Activated CD8-positive, alpha-beta memory T cell treated with anti-CD3 and anti-CD28 coated beads for 48 hours (primary cell): ENCODE data around the gene SORCS2.

ENCODE experiments used
- DNase-seq, 3 experiments: peaks; one replicate each; pipeline ENCODE4 v3.0.0-alpha.2; 2020; ENCODE audit warnings: low read depth in 2 of 3, low spot score in 2 of 3

Gene SORCS2

DNA sequence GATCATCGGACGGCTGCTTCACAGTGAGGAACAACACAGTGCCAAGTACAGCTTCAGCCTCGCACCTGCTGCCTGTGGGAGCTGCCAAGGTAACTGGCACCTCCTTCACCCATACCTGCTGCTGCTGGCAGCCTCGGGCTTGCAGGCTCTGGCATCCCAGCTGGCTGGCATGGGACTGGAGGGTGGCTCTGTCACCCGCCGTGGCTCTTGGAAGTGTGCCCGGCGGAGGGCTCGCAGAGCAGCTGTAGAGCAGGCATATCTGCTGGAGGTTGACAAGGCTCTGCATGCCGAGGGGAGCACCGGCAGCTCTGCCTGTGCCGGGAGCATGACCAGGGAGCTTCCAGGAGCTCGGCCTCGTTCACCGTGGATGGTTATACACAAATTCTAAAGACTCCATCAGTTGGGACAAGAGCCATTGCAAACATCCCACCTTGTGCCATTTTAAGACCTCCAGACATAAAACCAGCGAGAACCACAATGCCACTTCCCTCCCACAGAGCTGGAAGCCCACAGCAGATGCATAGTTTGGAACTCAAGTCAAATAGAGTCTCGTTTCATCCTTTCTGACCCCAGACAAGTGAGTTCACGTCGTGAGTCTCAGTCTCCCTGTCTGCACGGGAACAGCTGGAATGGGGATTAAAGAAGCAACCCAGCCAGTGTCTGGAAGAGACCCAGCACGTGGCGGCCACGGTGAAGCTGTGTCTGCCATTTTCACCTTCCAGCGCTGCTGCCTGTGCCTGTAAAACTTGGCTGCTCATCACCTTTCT lies 326.7 kb downstream of the SORCS2 start:
- DNase-seq: no peak

DNA sequence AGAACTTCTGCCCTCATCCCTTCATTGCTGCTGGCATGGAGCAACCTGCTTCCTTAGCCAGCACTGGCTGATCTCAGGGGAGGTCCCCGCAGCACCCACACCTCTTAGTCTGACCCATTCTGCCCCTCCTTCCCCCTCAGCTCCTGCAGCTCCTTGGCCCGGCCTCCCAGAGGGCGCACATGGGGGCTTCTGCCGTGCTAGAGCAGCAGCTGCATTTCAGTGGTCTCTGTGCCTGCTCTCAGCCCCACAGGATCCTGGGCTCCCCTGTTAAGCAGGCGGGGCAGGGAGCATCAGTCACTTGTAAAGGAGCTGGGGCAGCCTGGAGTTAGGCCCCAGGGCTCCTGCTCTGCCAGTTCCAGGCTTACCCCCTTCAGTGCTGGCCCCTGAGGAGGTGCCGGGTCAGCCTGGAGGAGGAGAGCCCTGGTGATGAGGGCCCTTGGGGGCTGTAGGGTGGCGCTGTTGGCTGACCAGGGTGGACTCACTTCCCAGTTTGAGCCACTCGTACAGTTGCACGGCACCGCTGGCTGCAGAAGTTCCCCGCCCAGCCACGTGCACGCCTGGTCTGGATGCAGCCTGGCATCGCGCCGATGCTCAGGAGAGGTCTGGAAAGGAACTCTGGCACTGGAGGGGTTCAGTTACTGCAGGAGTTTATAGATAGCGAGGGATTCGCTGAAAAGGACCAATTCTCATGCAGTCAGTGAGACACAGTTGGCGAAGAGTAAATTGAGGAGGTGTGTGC lies 327.5 kb downstream of the SORCS2 start:
- DNase-seq: no peak

GRCh38 chr4:7521666-7522065 lies 329.3 kb downstream of the SORCS2 start:
- no peak for DNase-seq

- no peak for DNase-seq
Measured at GRCh38 chr4:7522452-7523220, 330.3 kb downstream of the SORCS2 start.

DNA sequence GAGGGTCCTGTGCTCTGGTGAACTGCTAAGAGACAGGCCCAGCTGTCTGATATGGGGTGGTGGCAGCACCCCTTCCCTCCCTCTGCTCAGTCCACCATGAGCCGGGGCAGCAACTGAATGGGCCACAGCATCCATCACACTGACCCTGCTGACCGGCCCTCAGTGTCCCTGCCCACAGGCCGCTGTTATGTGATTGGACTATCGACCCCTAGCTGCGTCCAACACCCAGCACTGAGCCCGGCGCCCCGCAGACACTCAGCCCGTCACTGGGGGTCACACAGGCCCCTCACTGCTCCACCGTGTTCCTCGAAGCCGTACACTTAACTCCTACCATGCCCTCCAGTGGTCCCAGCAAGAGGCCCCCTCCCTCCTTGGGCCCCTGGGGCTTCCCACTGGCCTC lies 331.2 kb downstream of the SORCS2 start:
- no peak for DNase-seq

DNA sequence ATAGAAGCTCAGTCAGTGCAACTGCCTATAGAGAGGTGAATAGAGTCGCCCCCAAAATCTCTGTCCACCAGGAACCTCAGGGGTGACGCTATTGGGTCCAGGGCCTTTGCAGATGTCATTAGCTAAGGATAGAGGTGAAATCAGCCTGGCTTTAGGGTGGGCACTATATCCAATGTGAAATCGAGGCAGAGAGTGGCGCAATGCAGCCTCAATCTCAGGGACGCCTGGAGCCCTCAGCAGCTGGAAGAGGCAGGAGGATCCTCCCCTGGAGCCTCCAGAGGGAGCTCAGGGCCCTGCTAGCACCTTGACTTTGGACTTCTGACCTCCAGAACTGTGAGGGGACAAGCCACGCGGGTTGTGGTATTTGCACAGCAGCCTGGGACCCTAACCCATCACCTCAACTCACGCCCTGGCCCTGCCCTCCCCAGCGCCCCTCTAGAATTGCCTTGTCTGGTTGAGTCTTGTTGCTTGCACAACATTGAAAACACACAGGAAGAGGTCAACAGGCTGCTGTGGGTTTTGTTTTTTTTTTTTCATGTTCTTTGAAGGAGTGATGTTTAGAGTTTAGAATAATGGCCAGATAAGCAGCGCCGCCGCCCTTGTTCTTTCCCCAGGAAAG lies 331.8 kb downstream of the SORCS2 start:
- no peak for DNase-seq

GRCh38 chr4:7524843-7525242 lies 332.5 kb downstream of the SORCS2 start:
- DNase-seq: no peak

DNA sequence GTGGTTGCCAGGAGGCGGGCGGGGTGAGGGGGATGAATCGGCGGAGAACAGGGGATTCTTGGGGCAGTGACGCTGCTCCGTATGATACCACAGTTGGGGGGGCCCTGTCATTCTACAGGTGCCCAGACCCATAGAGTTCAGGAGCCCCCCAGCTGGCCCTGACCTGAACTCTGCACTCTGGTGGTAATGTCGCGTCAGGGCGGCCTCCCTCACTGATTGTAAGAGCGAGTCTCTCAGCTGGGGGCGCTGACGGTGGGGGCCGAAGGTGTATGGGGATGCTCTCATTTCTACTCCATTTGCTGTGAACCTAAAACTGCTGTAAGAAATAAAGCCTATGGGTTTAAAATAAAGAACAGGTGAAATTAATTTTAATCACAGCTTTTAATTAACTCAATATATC lies 334.2 kb downstream of the SORCS2 start:
- DNase-seq: no peak

DNA sequence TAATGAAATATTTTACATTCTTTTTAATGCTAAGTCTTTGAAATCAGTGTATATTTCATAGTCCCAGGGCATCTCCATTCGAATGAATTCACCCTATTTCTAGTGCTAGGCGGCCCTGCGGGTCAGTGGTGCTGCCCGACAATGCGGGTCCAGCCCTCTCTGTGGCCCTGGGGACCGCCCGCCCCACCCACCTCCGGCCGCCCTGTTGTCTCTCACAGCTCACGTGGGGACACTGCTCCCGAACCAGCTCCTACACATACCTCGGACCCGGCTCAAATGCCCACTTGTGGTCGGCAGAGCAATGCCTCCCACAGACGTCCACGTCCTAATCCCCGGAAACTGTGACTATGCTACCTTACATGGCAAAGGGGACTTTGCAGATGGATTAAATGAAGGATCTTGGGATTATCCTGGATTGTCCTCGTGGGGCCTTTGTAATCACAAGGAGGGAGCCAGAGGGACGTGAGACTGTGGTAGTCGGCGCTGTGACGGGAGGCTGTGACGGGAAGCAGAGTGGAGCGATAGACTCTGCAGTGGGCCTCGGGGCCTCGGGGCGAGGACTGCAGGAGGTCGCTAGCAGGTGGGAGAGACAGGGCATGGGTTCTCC lies 334.7 kb downstream of the SORCS2 start:
- DNase-seq: no peak

- no peak for DNase-seq
Measured at GRCh38 chr4:7529368-7530080, 337.2 kb downstream of the SORCS2 start.

GRCh38 chr4:7530082-7530481 lies 337.7 kb downstream of the SORCS2 start:
- DNase-seq: no peak

DNA sequence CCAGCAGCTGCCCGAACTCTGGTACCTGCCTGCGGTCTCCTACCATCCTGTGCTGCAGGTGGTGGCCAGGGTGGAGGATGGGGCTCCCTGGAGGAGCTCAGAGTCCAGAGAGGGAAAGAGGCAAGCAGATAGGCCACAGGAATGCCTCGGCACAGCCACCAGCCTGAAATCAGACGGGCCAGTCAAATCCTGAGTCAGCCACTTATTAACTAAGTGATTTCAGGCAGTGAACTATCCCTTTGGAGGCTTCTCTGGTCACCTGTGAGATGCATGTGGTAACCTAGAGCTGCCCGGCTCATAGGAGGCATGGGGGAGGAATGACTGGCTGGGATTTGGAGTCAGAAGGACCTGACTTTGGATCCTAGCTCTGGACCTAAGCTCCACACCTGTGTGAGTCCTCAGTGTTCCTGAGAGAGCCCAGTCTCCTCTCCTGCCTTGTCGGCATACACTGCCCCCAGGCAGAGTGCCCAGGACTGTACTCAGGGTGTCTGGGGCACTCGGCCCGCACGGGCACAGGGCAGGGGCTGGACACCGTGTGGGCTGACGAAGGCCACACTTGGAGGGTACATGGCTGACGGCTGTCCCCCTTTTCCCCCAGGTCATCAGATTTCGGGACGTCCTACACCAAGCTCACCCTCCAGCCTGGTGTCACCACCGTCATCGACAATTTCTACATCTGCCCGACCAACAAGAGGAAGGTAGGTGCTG lies 338.7 kb downstream of the SORCS2 start:
- no peak for DNase-seq

- DNase-seq: no peak
Measured at GRCh38 chr4:7531640-7531994, 339.3 kb downstream of the SORCS2 start.

GRCh38 chr4:7532043-7532442 lies 339.7 kb downstream of the SORCS2 start:
- no peak for DNase-seq

- no peak for DNase-seq
Measured at GRCh38 chr4:7533267-7533666, 340.9 kb downstream of the SORCS2 start.

- no peak for DNase-seq
Measured at GRCh38 chr4:7535094-7535493, 342.8 kb downstream of the SORCS2 start.

DNA sequence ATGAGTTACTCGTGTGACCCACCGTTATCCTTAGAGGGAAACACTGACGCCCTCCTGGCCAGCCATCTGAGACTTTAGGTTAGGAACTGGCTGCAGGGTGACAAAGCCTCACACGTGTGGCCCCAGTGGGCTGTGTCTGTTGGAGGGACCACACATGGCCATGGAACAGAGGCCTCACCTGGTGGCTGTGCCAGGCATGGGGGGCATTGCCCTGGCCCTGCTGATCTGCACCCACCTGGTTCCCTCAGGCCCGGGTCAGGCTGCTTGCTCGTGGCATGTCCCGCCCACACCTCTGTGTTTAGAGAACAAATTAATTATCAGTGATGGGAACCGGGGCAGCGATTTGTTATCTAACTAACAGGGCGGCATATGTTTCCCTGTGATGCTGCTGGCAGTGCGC lies 343.3 kb downstream of the SORCS2 start:
- DNase-seq: no peak

- DNase-seq: no peak
Measured at GRCh38 chr4:7536876-7537275, 344.5 kb downstream of the SORCS2 start.

DNA sequence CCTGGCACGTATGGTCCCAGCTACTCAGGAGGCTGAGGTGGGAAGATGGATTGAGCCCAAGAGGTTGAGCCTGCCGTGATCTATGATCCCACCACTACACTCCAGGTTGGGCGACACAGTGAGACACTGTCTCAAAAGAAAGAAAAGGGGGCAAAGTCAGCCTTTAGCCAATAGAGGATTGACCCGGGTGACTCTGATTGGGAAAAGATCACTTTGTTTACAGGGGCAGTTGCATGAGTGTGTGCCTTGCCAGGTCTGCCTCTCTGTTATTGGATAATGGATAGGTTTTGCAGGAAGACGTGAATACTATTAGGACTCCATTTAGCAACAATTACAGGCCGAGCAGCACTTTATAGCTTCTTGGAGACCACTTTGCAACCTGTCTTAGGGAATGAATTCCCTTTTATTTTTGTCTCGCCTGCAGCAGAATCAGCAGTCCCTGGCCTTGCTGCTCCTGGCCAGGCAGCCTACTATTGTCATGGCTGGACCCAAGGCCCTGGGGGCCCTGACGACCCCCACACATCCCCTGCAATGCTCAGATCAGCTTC lies 345.6 kb downstream of the SORCS2 start:
- DNase-seq: no peak

- no peak for DNase-seq
Measured at GRCh38 chr4:7538518-7538917, 346.2 kb downstream of the SORCS2 start.
